Measurements from ENCODE around the gene BCAS1.

Gene BCAS1

DNA sequence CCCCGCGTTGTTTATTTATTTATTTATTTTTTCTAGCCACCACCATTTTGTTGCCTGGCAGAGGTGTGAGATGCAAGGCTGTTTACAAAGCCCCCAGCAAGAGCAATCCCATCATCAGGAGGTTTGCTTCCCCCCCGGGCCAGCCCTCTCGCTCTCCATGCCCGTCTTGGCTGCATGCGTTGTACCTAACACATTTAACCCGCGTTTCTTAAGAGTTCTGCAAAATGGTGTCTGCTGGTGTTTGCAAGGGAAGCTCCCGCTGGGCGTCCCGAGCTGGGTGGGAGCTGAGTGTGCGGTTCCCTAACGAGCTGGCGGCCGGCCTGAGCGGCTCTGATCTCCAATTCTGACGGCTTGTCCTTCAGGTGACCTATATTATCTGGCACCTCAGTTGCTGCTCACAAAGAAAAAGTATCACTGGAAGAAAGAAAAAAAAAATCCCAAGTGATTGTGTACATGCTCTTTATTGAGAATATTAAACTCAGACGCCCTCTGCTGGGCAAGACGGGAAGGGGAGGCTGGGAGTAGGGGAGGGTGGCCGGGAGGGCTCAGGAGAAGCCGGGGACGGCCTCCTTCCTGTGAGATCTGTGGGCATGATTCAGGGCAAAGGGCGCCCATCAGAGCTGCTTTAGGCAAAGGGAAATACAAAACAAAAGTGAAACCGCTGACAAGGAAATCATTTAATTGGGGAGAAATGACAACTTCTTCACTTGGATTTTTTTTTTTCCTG lies 154.8 kb downstream of the BCAS1 start:
- no peaks in the 10 kb centered on the region for H3K36me3 ChIP-seq (ENCODE audit: insufficient read depth, low read length)
- H3K4me1 ChIP-seq (ENCODE audit: control insufficient read depth, insufficient read depth, low read length): peaks cover 49% of the 10 kb centered on the region
- H3K27me3 ChIP-seq (ENCODE audit: control insufficient read depth, insufficient read depth, low read length): no peaks in the 10 kb centered on the region
- H3K9me3 ChIP-seq (replicated peaks; ENCODE audit: low read length): no peaks in the 10 kb centered on the region
- peak overlapping the region; percentile 91 for H3K9ac ChIP-seq (ENCODE audit: low read depth, low read length)
- H3K4me2 ChIP-seq (ENCODE audit: low read length): peak overlapping the region; percentile 91
- H3K4me3 ChIP-seq (ENCODE audit: low read length): peak overlapping the region; percentile 74

- Histone ChIP-seq H3K27me3 (ENCODE audit: control insufficient read depth, insufficient read depth, low read length) (no peaks in the 10 kb centered on the region), H3K4me1 (ENCODE audit: control insufficient read depth, insufficient read depth, low read length) (peaks cover 49% of the 10 kb centered on the region), H3K36me3 (ENCODE audit: insufficient read depth, low read length) (no peaks in the 10 kb centered on the region), H3K4me2 (ENCODE audit: low read length) (peak overlapping the region; percentile 91), H3K9me3 (replicated peaks; ENCODE audit: low read length) (no peaks in the 10 kb centered on the region), H3K4me3 (ENCODE audit: low read length) (peak overlapping the region; percentile 74), H3K9ac (ENCODE audit: low read depth, low read length) (peak overlapping the region; percentile 91)
Observed at GRCh38 chr20:53914781-53915445, 155.5 kb downstream of the BCAS1 start.

DNA sequence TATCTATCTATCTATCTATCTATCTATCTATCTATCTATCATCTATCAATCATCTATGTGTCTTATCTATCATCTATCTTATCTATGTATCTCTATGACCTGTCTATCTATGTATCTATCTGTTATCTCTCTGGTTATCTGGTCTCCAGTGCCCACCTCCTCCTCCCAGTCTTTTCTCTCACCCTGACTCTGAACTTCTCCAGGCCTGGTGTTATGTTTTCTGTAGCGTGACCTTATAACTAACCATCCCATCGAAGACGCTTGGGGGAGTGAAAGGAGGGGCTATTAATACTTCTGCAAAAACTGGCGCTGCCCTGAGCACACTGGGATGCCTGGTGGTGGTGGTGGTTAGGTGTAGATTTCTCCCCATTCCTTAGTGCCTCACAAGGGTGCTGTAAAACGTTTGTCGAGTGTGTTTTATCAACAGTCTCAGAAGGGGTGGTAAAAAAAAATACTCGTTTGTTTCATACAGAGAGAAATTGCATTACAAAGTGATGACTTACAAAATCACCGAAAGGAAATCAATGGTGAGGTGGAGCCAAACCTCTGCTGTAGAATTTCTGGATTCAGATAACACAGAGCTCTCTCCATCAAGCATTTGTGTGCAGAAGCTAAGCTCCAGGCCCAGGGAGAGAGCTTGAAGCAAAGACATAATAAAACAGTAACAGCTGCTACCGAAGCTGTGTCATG lies 156.2 kb downstream of the BCAS1 start:
- Histone ChIP-seq H3K4me1 (ENCODE audit: control insufficient read depth, insufficient read depth, low read length) (peaks cover 50% of the 10 kb centered on the region), H3K4me2 (ENCODE audit: low read length) (peak overlapping the region; percentile 91), H3K27me3 (ENCODE audit: control insufficient read depth, insufficient read depth, low read length) (no peaks in the 10 kb centered on the region), H3K36me3 (ENCODE audit: insufficient read depth, low read length) (no peaks in the 10 kb centered on the region), H3K9me3 (replicated peaks; ENCODE audit: low read length) (no peaks in the 10 kb centered on the region), H3K4me3 (ENCODE audit: low read length) (no peak overlapping the region), H3K9ac (ENCODE audit: low read depth, low read length) (peak overlapping the region; percentile 91)

- H3K9me3 ChIP-seq (replicated peaks; ENCODE audit: low read length): no peaks in the 10 kb centered on the region
- H3K9ac ChIP-seq (ENCODE audit: low read depth, low read length): no peak overlapping the region
- H3K4me1 ChIP-seq (ENCODE audit: control insufficient read depth, insufficient read depth, low read length): peaks cover 50% of the 10 kb centered on the region
- no peak overlapping the region for H3K4me3 ChIP-seq (ENCODE audit: low read length)
- no peaks in the 10 kb centered on the region for H3K36me3 ChIP-seq (ENCODE audit: insufficient read depth, low read length)
- H3K27me3 ChIP-seq (ENCODE audit: control insufficient read depth, insufficient read depth, low read length): no peaks in the 10 kb centered on the region
- no peak overlapping the region for H3K4me2 ChIP-seq (ENCODE audit: low read length)
Observed at GRCh38 chr20:53911301-53911700, 159.1 kb downstream of the BCAS1 start.

GRCh38 chr20:53910351-53911002 lies 159.9 kb downstream of the BCAS1 start:
- Histone ChIP-seq H3K4me2 (ENCODE audit: low read length) (no peak overlapping the region), H3K4me1 (ENCODE audit: control insufficient read depth, insufficient read depth, low read length) (peaks cover 49% of the 10 kb centered on the region), H3K27me3 (ENCODE audit: control insufficient read depth, insufficient read depth, low read length) (no peaks in the 10 kb centered on the region), H3K9ac (ENCODE audit: low read depth, low read length) (no peak overlapping the region), H3K9me3 (replicated peaks; ENCODE audit: low read length) (no peaks in the 10 kb centered on the region), H3K4me3 (ENCODE audit: low read length) (no peak overlapping the region), H3K36me3 (ENCODE audit: insufficient read depth, low read length) (no peaks in the 10 kb centered on the region)

DNA sequence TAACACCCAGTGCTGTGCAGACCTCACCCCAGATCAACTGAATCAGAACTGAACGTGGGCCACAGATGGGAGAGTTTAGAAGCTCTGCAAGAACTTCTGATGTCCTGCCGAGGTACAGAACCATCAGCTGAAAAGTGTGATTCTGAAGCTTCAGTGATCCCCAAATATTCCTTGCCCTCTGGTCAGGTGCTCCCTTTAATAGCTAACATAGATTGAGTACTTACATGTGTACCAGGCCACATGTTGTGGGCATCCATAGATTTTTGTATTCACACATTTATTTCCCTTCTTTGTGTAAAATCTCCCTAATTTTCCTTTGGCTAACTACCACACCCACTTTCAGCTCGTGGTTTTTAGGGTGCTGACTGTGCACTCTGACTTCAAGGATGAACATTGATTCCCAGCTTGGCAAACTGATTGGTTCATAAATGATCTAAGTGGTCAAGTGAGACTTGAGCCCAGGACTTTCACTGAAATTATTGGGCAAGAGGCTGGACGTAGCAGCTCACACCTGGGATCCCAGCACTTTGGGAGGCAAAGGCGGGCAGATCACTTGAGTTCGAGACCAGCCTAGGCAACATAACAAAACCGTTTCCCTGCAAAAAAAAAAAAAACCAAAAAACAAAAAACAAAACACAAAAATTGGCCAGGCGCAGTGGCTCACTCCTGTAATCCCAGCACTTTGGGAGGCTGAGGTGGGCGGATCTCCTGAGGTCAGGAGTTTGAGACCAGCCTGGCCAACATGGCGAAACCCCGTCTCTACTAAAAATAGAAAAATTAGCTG lies 162.2 kb downstream of the BCAS1 start:
- Histone ChIP-seq H3K9ac (ENCODE audit: low read depth, low read length) (no peak overlapping the region), H3K4me2 (ENCODE audit: low read length) (no peak overlapping the region), H3K36me3 (ENCODE audit: insufficient read depth, low read length) (no peaks in the 10 kb centered on the region), H3K4me3 (ENCODE audit: low read length) (no peak overlapping the region), H3K4me1 (ENCODE audit: control insufficient read depth, insufficient read depth, low read length) (peaks cover 33% of the 10 kb centered on the region), H3K27me3 (ENCODE audit: control insufficient read depth, insufficient read depth, low read length) (no peaks in the 10 kb centered on the region), H3K9me3 (replicated peaks; ENCODE audit: low read length) (no peaks in the 10 kb centered on the region)

- Histone ChIP-seq H3K4me3 (ENCODE audit: low read length) (no peak overlapping the region), H3K9ac (ENCODE audit: low read depth, low read length) (no peak overlapping the region)
Observed at GRCh38 chr20:53905820-53906191, 164.6 kb downstream of the BCAS1 start.

DNA sequence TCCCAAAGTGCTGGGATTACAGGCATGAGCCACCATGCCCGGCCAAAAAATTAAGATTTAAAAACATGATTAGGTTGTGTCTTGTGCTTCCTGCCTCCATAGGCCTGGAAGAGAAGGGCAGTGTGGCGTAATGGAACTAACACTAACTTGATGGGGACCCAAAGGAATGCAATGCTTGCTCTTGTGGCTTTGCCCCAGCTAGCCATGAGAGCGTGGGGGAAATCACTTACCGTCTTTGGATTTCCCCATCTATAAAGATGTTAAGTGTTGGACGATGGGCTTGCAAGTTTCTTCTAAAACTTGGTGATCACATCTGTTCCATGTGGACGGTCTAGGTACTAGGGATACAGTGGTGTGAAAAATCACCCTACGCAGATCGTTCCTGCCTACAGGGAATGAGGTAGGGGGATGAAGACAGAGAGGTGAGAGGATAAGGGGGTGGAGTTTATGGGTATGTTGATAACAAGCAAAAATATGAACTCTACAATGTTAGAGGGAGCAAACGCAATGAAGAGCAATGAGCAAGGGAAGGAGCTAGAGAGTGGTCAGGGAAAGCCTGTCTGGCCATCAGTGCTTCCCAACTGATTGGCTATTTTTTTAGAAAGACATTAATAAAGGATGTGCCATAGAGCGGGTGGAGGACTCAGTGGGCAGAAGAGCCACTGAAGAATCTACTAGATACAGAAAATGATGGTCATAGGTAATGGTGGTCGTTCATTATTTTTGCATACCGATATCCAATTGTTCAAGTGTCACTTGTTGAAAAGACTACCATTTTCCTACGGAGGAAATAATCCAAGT lies 165.2 kb downstream of the BCAS1 start:
- no peaks in the 10 kb centered on the region for H3K9me3 ChIP-seq (replicated peaks; ENCODE audit: low read length)
- H3K4me1 ChIP-seq (ENCODE audit: control insufficient read depth, insufficient read depth, low read length): peaks cover 56% of the 10 kb centered on the region
- H3K27me3 ChIP-seq (ENCODE audit: control insufficient read depth, insufficient read depth, low read length): no peaks in the 10 kb centered on the region
- no peak overlapping the region for H3K4me3 ChIP-seq (ENCODE audit: low read length)
- H3K36me3 ChIP-seq (ENCODE audit: insufficient read depth, low read length): no peaks in the 10 kb centered on the region
- H3K4me2 ChIP-seq (ENCODE audit: low read length): no peak overlapping the region
- H3K9ac ChIP-seq (ENCODE audit: low read depth, low read length): no peak overlapping the region

More at GRCh38 chr20:53905820-53906191, 164.6 kb downstream of the BCAS1 start:
- Histone ChIP-seq H3K4me1 (ENCODE audit: control insufficient read depth, insufficient read depth, low read length) (peaks cover 50% of the 10 kb centered on the region), H3K27me3 (ENCODE audit: control insufficient read depth, insufficient read depth, low read length) (no peaks in the 10 kb centered on the region), H3K4me2 (ENCODE audit: low read length) (no peak overlapping the region), H3K36me3 (ENCODE audit: insufficient read depth, low read length) (no peaks in the 10 kb centered on the region), H3K9me3 (replicated peaks; ENCODE audit: low read length) (no peaks in the 10 kb centered on the region)

- H3K9ac ChIP-seq (ENCODE audit: low read depth, low read length): no peak overlapping the region
Observed at GRCh38 chr20:53904261-53904660, 166.1 kb downstream of the BCAS1 start.

GRCh38 chr20:53903652-53903987 lies 166.8 kb downstream of the BCAS1 start:
- Histone ChIP-seq H3K27me3 (ENCODE audit: control insufficient read depth, insufficient read depth, low read length) (no peaks in the 10 kb centered on the region), H3K4me2 (ENCODE audit: low read length) (peak overlapping the region; percentile 1), H3K4me3 (ENCODE audit: low read length) (no peak overlapping the region), H3K9ac (ENCODE audit: low read depth, low read length) (no peak overlapping the region), H3K9me3 (replicated peaks; ENCODE audit: low read length) (no peaks in the 10 kb centered on the region), H3K4me1 (ENCODE audit: control insufficient read depth, insufficient read depth, low read length) (peaks cover 62% of the 10 kb centered on the region), H3K36me3 (ENCODE audit: insufficient read depth, low read length) (no peaks in the 10 kb centered on the region)

More at GRCh38 chr20:53904261-53904660, 166.1 kb downstream of the BCAS1 start:
- H3K36me3 ChIP-seq (ENCODE audit: insufficient read depth, low read length): no peaks in the 10 kb centered on the region
- H3K4me1 ChIP-seq (ENCODE audit: control insufficient read depth, insufficient read depth, low read length): peaks cover 64% of the 10 kb centered on the region
- H3K9me3 ChIP-seq (replicated peaks; ENCODE audit: low read length): no peaks in the 10 kb centered on the region
- no peak overlapping the region for H3K4me3 ChIP-seq (ENCODE audit: low read length)
- H3K4me2 ChIP-seq (ENCODE audit: low read length): no peak overlapping the region
- H3K27me3 ChIP-seq (ENCODE audit: control insufficient read depth, insufficient read depth, low read length): no peaks in the 10 kb centered on the region

Data from skeletal muscle satellite cell (primary cell).